ENCODE data around the gene GATA6.

GRCh38 chr18:22182884-22183697 lies 13.7 kb downstream of the GATA6 start:
- no peak for TF ChIP-seq EZH2 (IDR thresholded peaks at IDR 0.05; ENCODE audit: insufficient read depth, poor library complexity, severe bottlenecking)
- no peak for TF ChIP-seq EZH2phosphoT487 (IDR thresholded peaks at IDR 0.05; ENCODE audit: insufficient read depth, low read depth)

Measured in GM23248 (cell line).